Astrocyte (in vitro differentiated cells and primary cell): ENCODE results near the gene PLA2G4D. TPM values are rescaled to one million over a fixed set of nuclear protein-coding genes. Genes with fewer than 3 reads are reported as not detected.

Source experiments
- DNase-seq: peaks from one replicate; pipeline ENCODE4 v3.0.0-alpha.2; 2010; ENCODE audit warnings: low read depth
- FAIRE-seq: peaks from 2 replicates; lab custom pipeline; 2011; peaks lifted over from hg19 to GRCh38; lab: Jason Lieb, UNC
- H2AFZ ChIP-seq: 2 replicates; pipeline ENCODE4 v1.6.0; 2012; ENCODE audit warnings: low read depth, low read length, inconsistent platforms
- H3K27ac ChIP-seq: 2 replicates; pipeline ENCODE4 v1.5.1; 2011; ENCODE audit warnings: low read depth, low read length, inconsistent platforms
- H3K27me3 ChIP-seq: 2 replicates; pipeline ENCODE4 v1.6.0; 2011; ENCODE audit warnings: low read length, inconsistent platforms; ENCODE audit not compliant: insufficient read depth
- H3K36me3 ChIP-seq: 2 replicates; pipeline ENCODE4 v1.5.1; 2011; ENCODE audit warnings: low read length, inconsistent platforms; ENCODE audit not compliant: insufficient read depth
- H3K4me1 ChIP-seq: 2 replicates; pipeline ENCODE4 v1.5.1; 2011; ENCODE audit warnings: low read length, inconsistent platforms; ENCODE audit not compliant: insufficient read depth
- H3K4me2 ChIP-seq: 2 replicates; pipeline ENCODE4 v1.6.0; 2012; ENCODE audit warnings: low read length, inconsistent platforms
- H3K4me3 ChIP-seq: 2 replicates; pipeline ENCODE4 v1.5.1; 2011; ENCODE audit warnings: low read depth, mild to moderate bottlenecking, low read length, inconsistent platforms; ENCODE audit not compliant: insufficient read depth
- H3K79me2 ChIP-seq: 2 replicates; pipeline ENCODE4 v1.6.0; 2012; ENCODE audit warnings: mild to moderate bottlenecking, low read length, inconsistent platforms; ENCODE audit not compliant: insufficient read depth
- H3K9ac ChIP-seq: 2 replicates; pipeline ENCODE4 v1.6.0; 2012; ENCODE audit warnings: mild to moderate bottlenecking, low read length, inconsistent platforms
- H3K9me3 ChIP-seq: 2 replicates; pipeline ENCODE4 v1.5.1; 2012; ENCODE audit warnings: low read depth, mild to moderate bottlenecking, low read length, inconsistent platforms; ENCODE audit not compliant: insufficient read depth
- H4K20me1 ChIP-seq: 2 replicates; pipeline ENCODE4 v1.6.0; 2012; ENCODE audit warnings: low read length, inconsistent platforms; ENCODE audit not compliant: insufficient read depth
- H3K27ac Mint-ChIP-seq: one replicate; pipeline ENCODE4 v1.8.0; 2021; ENCODE audit warnings: mild to moderate bottlenecking, mixed read lengths; ENCODE audit not compliant: unreplicated experiment
- H3K27me3 Mint-ChIP-seq: one replicate; pipeline ENCODE4 v1.8.0; 2021; ENCODE audit warnings: low read depth, mixed read lengths; ENCODE audit not compliant: unreplicated experiment
- H3K36me3 Mint-ChIP-seq: one replicate; pipeline ENCODE4 v1.8.0; 2021; ENCODE audit warnings: low read depth, mixed read lengths; ENCODE audit not compliant: unreplicated experiment
- H3K4me1 Mint-ChIP-seq: one replicate; pipeline ENCODE4 v1.8.0; 2021; ENCODE audit warnings: low read depth, mixed read lengths; ENCODE audit not compliant: unreplicated experiment
- H3K4me3 Mint-ChIP-seq: one replicate; pipeline ENCODE4 v1.8.0; 2021; ENCODE audit warnings: mild to moderate bottlenecking, moderate library complexity, mixed read lengths; ENCODE audit not compliant: unreplicated experiment
- H3K9me3 Mint-ChIP-seq: one replicate; pipeline ENCODE4 v1.8.0; 2021; ENCODE audit warnings: mild to moderate bottlenecking, mixed read lengths; ENCODE audit not compliant: unreplicated experiment
- EZH2 ChIP-seq: IDR thresholded peaks from 2 replicates; pipeline ENCODE4 v1.6.1; 2012; ENCODE audit warnings: mild to moderate bottlenecking, low read length, inconsistent platforms; ENCODE audit not compliant: insufficient read depth
- total RNA-seq: library from RNA; stranded (reverse); gene quantifications from 2 replicates; pipeline ENCODE4 v1.2.1, GENCODE V29; 2021
- TF ChIP-seq, protein P1 (sequence below): IDR thresholded peaks from 2 replicates; pipeline ENCODE4 v1.5.1; 2011; ENCODE audit warnings: low read depth, mild to moderate bottlenecking, inconsistent platforms, low read length, moderate library complexity; ENCODE audit not compliant: insufficient read depth

Gene PLA2G4D
- total RNA-seq, 1 donor from 2014 or later, result not detected

DNA sequence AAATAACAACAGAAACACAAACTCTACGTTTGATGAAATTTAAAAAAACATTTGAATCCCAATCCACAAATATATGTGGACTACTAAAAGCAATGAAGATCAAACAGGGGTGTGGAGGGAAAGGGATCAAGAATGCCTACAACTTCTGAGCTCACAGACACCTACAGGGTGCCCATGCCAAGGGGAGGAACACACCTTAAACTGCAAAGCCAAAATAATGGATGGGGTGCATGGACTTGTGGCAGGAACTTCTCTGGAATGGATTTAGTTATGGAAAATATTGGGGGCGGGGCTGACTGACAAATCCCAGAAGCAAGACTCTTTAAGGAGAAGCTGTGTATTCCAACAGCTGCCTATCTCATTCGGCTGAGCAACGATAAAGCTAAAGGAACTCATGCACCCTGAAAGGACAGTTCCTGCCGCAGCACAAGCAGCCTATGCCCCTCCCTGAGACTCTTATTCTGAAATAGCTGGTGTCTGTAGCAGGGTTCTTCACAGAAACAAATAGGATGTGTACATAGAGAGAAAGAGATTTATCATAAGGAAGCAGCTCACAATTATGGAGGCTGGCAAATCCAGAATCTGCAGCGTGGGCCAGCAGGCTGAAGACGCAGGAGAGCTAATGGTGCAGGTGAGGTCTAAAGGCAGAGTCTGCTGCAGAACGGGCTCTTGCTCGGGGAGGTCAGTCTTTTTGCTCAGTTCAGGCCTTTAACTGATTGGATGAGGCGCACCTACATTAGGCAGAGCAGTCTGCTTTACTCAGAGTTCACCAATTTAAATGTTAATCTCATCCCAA is 24.5 kb upstream of the PLA2G4D start:
- Mint-ChIP-seq H3K9me3 (peaks cover 2% of the 10 kb centered on the region), H3K4me3 (no peak overlapping the region), H3K36me3 (peaks cover 2% of the 10 kb centered on the region), H3K27ac (no peak overlapping the region), H3K4me1 (no peaks in the 10 kb centered on the region), H3K27me3 (peaks cover 23% of the 10 kb centered on the region)
- Histone ChIP-seq H3K9me3 (no peaks in the 10 kb centered on the region), H3K27ac (no peak overlapping the region), H3K36me3 (no peaks in the 10 kb centered on the region), H3K4me3 (no peak overlapping the region), H3K9ac (no peak overlapping the region), H2AFZ (no peak overlapping the region), H3K79me2 (no peaks in the 10 kb centered on the region), H3K27me3 (peaks cover 53% of the 10 kb centered on the region), H4K20me1 (no peaks in the 10 kb centered on the region), H3K4me1 (no peaks in the 10 kb centered on the region), H3K4me2 (no peak overlapping the region)
- no peak for TF ChIP-seq EZH2
- TF ChIP-seq, protein P1, sequence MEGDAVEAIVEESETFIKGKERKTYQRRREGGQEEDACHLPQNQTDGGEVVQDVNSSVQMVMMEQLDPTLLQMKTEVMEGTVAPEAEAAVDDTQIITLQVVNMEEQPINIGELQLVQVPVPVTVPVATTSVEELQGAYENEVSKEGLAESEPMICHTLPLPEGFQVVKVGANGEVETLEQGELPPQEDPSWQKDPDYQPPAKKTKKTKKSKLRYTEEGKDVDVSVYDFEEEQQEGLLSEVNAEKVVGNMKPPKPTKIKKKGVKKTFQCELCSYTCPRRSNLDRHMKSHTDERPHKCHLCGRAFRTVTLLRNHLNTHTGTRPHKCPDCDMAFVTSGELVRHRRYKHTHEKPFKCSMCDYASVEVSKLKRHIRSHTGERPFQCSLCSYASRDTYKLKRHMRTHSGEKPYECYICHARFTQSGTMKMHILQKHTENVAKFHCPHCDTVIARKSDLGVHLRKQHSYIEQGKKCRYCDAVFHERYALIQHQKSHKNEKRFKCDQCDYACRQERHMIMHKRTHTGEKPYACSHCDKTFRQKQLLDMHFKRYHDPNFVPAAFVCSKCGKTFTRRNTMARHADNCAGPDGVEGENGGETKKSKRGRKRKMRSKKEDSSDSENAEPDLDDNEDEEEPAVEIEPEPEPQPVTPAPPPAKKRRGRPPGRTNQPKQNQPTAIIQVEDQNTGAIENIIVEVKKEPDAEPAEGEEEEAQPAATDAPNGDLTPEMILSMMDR, result no peak
- DNase-seq (no peak), FAIRE-seq (no peak)

DNA sequence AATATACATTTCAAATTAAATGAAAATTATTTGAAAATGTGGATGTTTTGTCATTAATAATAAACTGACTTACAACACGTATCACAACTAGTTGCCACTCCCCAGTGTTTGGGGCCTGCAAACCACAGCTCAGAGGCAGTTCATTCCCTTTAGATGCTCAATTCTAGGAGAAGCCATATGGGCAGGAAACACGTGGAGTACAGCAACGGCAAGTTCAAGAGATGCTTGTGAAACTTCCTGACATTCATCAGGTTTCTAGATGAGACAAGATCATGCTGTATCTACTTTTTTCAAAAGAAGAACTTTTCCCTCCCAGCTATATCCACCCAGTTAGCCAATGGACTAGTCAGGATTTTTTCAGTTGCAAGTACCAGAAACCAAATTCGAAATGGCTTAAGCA is 17.6 kb upstream of the PLA2G4D start:
- no peaks in the 10 kb centered on the region for H3K9me3 ChIP-seq
- peaks cover 30% of the 10 kb centered on the region for H3K27me3 ChIP-seq
- Mint-ChIP-seq H3K4me3 (no peak overlapping the region), H3K27ac (no peak overlapping the region), H3K27me3 (peaks cover 5% of the 10 kb centered on the region), H3K4me1 (no peaks in the 10 kb centered on the region), H3K9me3 (peaks cover 2% of the 10 kb centered on the region), H3K36me3 (no peaks in the 10 kb centered on the region)
- no peaks in the 10 kb centered on the region for H3K4me1 ChIP-seq
- no peaks in the 10 kb centered on the region for H4K20me1 ChIP-seq
- no peak overlapping the region for H3K27ac ChIP-seq
- no peak overlapping the region for H3K4me3 ChIP-seq
- no peaks in the 10 kb centered on the region for H3K36me3 ChIP-seq
- H3K9ac ChIP-seq, result no peak overlapping the region
- no peak for DNase-seq
- H3K79me2 ChIP-seq, result no peaks in the 10 kb centered on the region
- no peak overlapping the region for H3K4me2 ChIP-seq
- TF ChIP-seq EZH2, result no peak
- TF ChIP-seq, protein P1, result no peak
- no peak overlapping the region for H2AFZ ChIP-seq
- no peak for FAIRE-seq

DNA sequence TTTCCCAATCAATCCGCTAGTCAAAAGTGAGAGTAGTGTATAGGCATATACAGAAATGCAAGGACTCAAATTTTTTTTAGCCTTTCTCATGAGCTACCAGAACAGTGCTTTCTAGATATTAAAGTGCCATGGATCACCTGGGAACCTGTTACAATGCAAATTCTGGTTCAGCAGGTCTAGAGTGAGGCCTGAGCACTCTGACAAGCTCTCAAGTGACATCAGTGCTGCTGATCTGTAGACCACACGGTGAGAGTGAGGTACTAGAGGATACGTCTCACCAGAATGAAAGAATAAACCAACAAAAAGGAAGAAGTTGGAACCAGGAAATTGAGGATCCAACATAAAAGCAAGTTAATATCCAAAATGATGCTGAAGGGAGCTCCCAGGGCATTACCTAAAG is 16.0 kb upstream of the PLA2G4D start:
- Histone ChIP-seq H3K9ac (no peak overlapping the region), H3K9me3 (no peaks in the 10 kb centered on the region), H3K36me3 (no peaks in the 10 kb centered on the region), H3K27ac (no peak overlapping the region), H3K4me3 (no peak overlapping the region), H3K4me2 (no peak overlapping the region), H3K4me1 (no peaks in the 10 kb centered on the region), H3K27me3 (peaks cover 28% of the 10 kb centered on the region), H3K79me2 (no peaks in the 10 kb centered on the region), H4K20me1 (no peaks in the 10 kb centered on the region), H2AFZ (no peak overlapping the region)
- Mint-ChIP-seq H3K4me1 (peaks cover 2% of the 10 kb centered on the region), H3K27me3 (peaks cover 7% of the 10 kb centered on the region), H3K4me3 (no peak overlapping the region), H3K36me3 (no peaks in the 10 kb centered on the region), H3K9me3 (no peaks in the 10 kb centered on the region), H3K27ac (no peak overlapping the region)
- FAIRE-seq, result no peak
- DNase-seq, result no peak
- TF ChIP-seq EZH2, result no peak
- TF ChIP-seq, protein P1, result no peak
